GM21423 (cell line): ENCODE data around the gene PHF23.
A peak's percentile ranks its signal among the peaks of the same experiment; 100 is the strongest.

Experiments
- ATAC-seq: cut with Tn5 transposase; IDR thresholded peaks from one replicate; pipeline ENCODE4 v1.9.1; 2021; ENCODE audit warnings: mild to moderate bottlenecking, moderate library complexity; ENCODE audit not compliant: unreplicated experiment

Gene PHF23

DNA sequence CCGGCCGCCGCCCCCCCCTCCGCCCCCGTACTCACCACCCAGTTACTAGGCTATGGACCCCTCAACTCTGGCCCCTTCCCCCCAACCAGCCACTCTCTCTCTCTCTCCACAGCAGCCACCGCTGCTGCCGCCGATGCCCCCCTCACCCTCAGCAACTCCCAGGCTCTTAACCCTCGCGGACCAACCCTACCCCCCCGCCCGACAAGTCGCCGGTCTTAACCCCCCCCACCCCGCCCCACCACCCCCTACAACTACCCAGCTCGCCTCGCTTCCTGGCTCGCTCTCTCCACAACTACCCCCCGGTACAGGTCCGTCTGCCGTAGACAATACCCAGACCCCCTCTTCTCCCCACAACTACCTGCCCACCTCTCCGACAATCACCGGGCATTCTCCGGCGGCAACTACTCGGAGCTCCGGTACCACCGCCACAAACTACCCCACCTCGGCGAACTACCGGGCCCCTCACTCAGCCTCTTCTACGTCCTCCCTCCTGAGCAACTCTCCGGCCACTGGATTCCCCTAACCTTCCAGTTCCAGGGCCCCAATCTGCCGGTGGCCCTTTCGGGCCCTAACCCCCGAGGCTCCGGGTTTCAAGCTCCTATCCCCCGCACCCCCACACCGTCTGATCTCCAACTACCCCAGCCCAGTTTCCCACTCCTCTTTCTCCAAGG lies 702 bp downstream of the PHF23 start:
- no peak for ATAC-seq

DNA sequence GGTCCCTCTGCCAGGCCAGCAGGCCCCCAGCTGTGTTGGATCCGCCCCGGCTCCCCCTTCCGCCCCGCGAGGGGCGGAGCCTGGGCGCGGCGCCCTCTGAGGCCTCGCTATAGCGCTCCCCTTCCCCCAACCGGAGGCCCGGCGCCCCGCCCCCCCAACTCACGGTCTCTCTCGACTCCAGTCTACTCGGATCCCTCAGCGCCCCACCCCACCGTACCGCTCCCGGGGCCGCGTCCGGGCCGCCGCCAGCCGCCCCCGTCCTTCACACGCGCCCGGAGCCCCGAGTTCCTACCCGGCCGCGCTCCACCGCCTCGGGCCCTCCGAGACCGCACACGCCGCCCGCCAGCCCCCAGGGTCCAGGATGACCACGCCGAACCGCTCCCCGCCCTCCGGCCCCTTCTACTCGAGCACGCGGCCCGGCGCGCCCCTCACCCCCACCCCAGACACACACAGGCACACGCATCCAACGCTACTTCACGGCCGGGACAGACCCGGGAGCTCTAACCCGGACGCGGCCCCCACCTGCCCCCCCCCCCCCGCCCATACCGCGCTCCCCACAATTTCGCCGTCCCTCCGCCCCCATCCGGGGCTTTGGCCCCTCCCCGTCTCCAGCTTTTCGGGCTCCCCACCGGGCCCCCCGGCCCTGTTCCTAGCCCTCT lies 1.4 kb downstream of the PHF23 start:
- ATAC-seq = no peak

DNA sequence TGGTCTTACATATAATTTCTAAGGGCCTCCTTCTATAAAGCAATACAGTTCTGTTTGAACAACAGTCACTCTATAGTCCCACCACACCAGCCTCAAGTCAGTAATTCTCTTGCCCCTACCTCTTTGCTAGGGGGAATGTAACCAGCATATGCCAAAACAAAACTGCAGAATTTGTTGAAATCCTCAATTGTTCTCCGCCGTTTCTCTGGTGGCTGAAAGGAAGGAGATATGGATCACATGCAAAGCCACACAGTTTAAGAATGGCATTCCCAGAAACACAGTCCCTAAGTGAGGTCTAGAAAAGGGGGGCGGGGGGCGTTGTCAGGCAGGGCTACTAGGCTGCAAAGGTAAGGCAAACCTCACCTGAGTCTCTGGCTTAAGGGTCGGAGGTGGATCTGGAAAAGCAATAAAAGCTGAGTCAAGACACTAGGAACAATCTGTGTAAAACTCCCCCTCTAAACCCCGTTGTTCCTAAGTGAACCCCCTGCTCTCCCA lies 1.9 kb downstream of the PHF23 start:
- no peak for ATAC-seq

DNA sequence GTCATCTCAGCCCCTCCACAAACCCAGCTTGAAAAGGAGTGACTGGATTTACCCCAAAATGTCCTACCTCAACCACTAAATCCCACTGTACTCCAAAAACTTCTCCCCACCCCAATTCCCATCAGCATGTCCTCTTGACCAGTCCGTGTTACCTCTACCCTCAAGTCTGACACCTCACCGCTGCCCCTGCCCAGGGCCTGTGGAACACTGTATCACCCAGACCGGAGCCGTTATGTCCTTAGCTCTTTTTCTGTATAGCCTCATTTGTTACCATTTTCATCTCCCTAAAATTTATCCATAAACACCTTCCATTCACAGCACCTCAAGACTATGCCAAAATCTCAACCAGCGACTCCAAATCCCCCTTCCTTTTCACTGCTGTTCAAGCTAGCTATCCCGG lies 2.4 kb downstream of the PHF23 start:
- no peak for ATAC-seq

DNA sequence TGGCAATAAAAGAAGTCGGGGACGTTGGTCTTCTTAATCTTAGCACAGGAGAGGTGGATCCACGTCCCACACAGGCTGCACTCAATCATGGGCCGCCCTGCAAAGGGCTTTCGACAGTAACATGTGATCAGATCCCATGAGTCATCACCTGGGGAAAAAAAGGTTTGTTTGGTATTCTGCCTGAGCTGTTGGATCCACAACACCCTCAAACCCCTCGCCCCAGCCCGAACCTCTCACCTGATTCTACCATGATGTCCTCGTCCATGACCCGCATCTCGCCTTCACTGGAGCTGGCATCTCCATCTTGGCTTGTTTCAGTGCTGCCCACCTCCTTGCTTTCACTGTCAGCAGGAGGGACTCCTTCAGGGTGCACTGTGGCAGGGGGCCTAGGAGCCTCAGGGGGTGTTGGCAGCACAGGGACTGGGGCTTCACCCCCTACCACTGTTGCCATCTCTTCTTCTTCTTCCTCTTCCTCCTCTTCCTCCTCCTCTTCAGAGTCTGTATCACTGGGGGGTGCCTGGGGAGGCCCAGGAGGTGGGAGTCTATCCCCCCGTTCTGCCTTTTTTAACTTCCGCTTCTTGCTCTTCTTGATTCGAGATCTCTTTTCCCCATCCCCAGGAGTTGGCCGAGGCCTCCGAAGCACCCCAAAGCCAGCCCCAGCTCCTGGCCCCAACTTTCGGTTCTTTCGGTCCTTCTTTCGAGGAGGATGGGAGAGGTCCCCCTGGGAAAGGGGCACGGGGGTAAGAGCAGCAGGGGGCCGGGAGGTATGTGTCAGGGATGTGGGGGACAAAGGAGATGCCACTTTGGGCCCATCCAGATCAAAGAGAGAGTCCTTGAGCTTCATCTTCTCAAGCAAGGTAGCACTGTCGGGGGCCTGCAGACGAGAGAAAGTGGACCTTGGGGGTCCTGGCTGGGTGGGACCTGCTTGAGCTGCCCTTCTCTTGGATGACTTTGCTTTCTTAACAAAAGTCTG lies 3.3 kb downstream of the PHF23 start:
- ATAC-seq = no peak

DNA sequence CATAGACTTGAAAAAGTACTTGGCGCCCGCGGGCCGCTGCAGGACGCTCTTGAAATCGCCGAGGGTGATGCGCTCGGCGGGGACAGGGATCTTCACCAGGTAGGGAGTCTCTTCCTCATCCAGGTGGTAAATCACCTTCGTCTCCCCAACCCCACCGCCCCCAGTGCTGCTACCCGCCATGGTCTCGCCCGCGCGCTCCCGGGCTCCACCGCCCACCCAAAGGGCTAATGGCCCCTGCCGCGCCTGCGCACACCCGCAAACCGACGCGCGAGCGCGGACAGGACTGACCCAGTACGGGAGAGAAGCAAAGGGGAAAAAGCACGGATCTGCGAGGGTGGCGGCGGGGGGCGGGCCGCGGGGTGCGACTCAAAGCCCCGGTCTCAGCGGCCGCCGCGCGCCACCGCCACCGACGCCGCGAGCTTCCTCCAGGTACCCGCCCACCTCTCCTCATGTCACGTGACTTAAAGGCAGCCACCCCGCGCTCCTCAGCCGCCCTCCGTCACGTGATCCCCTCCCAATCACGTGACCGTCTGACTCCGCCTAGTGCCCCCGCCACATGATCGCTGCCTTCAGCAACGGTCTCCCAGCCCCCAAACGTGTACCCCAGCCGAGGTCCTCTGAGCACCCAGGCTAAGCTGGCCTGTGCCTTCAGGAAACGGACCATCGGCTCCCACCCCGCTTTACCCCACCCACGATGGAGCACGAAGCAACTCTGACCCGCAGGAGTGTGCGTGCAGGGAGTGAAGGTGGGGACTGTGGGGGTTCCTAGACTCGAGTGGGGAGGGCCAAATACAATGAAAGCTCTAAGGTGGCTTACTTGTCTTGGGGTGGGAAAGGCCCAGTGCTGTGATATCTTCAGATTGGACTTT lies 4.9 kb downstream of the PHF23 start, which contains the start of gene DVL2:
Gene DVL2 (minus strand): TSS at position 435 of the 869 bp plus-strand sequence. CDS start 255 bp downstream, at position 180.
- ATAC-seq = peak; percentile 51

DNA sequence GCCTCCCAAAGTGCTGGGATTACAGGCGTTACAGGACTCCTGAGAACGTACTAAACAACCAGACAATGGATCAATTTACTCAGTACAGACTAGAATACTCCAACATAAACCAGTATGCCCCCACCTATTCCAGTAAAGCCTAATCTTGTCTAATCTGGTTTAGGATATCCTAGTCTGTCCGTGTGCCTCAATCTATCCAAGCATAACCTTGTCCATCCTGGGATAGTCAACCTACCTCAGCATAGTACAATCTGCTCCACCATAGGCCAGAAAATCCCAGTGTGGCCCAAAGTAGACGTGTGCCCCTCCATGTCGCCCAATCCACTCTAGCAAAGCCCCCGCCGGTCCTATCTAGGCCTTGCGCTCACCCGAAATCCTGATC lies 5.6 kb downstream of the PHF23 start:
- ATAC-seq = no peak

DNA sequence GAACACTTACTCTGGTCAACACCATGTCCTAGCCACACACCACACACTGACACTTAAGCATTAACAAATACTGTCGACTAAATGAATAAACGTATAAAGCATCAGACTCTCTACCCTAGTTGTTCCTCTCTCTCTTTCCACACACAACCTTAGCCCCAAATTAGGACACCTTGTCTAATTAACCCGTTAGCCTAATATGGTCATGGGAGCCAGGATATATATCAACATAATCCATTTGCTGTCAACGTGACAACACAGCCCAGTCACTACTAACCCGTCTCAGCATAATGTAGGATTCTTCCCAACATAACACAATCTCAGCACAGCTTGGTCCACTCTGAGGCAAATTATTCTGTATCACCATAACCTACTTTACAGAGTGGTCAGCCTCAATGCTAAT lies 7.1 kb downstream of the PHF23 start:
- no peak for ATAC-seq

DNA sequence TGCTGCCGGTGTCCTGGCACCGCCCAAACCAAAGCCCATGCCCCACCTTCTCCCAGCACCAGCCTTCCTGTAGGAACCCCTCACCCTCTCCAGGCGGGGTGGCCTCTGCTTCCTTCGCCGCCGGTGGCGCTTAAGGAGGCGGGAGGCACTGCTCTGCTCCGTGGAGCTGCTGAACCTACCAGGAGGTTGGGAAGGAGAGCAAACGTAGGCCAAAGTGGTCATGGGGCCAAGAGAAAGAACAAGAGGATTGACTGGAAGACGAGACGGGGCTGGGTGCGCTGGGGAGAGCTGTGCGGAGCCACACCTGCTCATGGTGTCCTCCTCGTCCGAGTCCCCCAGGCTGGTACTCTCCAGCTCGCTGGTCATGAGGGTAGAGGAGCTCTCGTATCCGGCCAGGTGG lies 9.8 kb downstream of the PHF23 start:
- no peak for ATAC-seq

DNA sequence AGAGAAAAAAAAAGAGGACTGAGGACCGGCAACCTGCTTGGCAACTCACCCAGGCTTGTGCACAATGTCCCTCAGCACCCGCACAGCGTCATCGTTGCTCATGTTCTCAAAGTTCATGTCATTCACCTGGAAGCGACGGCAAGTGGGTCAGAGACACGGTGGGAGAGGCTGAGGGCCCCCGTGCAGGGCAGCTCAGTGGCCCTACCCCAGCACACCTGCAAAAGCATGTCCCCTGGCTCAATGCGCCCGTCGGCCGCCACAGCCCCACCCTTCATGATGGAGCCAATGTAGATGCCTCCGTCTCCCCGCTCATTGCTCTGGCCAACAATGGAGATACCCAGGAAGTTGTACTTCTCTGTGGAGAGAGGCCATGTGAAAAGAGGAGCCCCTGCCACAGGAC lies 10.3 kb downstream of the PHF23 start:
- ATAC-seq = no peak

DNA sequence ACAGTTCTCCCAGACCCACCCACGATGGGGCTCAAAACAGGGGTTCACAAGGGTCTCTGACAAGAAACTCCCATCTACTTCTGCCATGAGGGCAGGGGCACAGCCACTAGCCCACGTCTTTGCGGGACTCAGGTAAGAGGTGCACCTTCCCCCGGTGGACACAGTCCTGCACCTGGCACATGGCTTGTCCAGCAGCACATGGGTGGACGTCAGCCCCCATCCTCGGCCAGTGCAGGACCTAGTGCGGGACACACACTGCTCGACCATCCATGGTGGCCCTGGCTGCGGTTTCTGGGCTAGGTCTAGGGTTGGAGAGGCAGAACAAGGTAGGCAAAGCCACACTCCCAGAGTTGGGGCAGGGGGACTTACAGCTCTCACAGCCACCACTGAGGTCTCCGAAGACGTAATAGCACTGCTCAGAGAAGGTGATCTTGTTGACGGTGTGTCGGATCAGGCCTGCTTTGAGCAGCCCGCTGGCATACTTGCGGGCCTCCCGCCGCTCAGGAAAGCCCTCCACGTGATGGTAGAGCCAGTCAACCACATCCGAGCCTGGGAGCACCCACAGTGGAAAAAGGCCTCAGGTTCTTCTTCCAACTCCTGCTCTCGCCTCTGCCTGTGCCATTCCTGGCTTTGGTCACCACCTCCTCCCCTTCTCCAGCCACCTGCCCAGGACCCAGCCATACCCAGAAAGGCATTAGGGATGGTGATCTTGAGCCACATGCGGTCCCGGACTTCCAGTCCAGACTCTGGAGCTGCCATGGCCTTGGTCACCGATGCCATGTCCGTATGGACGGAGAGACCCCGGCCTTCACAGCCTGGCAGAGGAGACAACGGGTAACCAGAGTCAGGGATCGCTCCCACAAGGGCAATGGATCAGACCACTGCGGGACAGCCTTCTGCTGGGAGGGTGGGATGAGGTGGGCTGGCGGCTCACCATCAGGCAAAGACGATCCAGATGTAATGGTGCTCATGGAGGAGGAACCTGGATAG lies 12.2 kb downstream of the PHF23 start:
- no peak for ATAC-seq

DNA sequence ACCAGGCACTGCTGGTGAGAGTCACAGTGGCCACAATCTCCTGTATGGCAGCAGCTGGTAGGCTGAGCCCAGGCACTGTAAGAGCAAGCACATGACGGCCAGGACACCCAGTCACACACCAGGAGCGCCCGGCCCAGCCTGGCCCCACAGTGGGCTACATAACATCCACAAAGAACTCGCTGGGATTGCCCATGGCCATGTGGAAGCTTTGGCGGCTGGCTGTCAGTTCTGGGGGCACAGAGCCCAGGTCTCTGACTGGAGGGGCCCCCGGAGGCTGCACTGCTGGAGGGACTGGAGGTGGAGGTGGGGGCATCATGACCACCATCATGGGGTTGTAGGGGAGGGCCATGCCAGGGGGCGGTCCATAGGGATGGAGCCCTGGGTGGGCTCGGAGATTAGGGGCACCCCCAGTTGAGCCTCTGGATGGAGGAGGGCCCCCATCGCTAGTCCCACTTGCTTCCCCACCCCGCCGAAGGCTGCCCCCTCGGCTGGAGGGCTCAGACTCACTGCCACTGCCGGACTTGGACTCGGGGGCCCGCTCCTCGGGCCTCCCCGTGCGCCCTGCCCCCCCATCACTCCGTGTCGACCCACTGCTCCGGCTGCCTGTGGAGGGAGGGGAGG lies 13.4 kb downstream of the PHF23 start:
- no peak for ATAC-seq

DNA sequence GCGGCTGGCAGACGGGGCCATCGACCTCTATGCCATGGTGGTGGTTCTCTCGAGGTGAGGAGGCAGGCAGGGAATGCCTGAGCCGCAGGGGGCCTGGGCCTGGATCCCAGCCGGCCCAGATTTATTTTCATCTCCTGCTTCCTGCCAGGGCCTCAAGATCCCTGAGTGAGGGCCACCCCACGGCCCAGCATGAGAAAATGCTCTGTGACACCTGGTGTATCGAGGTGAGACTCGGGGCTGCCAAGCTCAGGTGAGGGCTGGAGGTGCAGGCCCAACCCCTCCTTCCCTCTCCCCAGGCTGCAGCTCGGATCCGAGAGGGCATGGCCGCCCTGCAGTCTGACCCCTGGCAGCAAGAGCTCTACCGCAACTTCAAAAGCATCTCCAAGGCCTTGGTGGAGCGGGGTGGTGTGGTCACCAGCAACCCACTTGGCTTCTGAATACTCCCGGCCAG lies 14.6 kb downstream of the PHF23 start:
- no peak for ATAC-seq

DNA sequence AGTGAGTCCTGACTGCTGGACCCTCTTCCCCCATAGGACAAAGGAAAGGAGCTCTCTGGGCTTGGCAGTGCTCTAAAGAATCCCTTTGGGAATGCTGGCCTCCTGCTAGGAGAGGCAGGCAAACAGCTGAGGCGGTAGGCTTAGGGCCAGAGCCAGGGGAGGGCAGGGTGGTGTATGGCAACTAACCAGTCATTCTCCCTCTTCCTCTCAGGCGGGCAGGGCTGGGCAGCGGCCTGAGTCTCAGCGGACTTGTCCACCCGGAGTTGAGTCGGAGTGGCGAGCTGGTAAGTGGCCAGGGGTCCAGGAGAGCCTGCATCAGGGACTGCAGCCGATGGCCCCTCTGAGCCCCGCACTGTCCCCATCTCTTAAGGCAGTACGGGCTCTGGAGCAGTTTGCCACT lies 15.1 kb downstream of the PHF23 start:
- no peak for ATAC-seq

DNA sequence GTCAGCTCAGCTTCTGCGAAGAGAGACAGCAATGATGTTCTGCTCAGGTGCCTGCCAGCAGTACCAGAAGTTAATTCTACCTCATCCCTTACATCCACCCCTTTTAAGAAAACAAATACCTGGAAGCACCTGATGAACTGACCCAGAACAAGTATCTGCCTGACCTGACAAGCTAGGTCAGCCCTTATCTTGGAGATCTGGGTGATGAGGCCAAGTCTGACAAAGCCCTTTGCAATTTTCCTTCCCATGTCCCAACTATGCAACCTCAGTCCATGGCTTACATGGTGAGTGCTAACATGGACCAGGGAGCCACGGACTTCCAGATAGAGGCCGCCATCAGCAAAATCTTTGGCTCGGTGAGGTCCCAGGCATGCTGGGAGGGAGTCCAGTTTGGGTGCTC lies 15.9 kb downstream of the PHF23 start:
- ATAC-seq = no peak

DNA sequence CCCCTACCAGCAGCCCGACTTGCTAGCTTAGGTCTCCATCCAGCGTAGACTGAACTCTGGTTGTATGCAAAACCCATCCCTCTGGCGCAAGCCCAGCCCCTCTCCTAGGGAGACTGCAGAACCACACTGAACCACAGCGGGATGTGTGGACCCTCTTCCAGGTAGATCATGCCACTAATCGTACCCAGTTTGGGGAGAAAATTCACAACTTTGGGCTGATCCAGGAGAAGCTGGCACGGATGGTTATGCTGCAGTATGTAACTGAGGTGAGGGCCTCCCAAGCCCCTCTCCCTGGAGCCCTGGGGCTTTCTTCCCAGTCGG lies 16.3 kb downstream of the PHF23 start:
- ATAC-seq = no peak

DNA sequence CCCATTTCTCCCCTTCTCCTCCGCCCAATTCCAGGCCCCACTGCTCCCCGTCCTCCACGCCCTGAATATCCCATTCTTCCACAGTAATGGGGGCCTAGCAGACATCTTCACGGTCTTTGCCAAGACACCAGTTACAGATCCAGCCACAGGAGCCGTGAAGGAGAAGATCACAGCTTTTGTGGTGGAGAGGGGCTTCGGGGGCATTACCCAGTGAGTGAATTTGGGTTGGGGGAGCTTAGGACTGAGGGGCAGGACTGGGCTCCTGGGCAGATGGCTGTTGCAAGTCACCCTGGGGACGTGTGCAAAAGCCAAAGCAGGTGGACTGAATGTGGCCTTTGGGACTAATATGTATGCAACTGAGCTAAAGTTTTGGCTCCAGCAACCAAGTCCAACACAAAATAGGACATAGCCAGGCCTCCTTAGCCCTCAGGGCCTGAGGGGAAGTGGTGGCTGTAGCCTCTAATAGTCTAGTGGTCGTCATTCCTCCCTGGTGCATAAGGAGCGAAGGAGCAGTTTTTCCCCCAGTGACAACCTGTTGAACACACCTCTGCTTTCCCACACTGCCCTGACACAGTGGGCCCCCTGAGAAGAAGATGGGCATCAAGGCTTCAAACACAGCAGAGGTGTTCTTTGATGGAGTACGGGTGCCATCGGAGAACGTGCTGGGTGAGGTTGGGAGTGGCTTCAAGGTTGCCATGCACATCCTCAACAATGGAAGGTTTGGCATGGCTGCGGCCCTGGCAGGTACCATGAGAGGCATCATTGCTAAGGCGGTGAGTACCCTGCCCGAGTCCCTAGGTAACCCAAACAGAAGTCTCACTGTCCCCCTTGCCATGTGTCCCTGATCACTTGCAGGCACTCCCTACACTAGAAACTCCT lies 16.9 kb downstream of the PHF23 start:
- ATAC-seq = no peak
